Tibial nerve (tissue), 4 donors: ENCODE data around the gene CAVIN4. TPM values are rescaled to one million over a fixed set of nuclear protein-coding genes. Genes with fewer than 3 reads are reported as not detected.

ENCODE experiments used
- DNase-seq, 2 donors: peaks; one replicate each; pipeline ENCODE4 v3.0.0-alpha.2; 2019; ENCODE audit warnings: low spot score in 2 of 2
- H3K27ac ChIP-seq, 4 donors: fragments of 200-600 bp; sonication (generic) in 3 of 4; one replicate each; pipeline ENCODE4 v1.5.1; 2017 to 2019; ENCODE audit warnings: mild to moderate bottlenecking in 1 of 4
- H3K27me3 ChIP-seq, 2 donors: fragments of 200-600 bp; sonication (generic) in 1 of 2; one replicate each; pipeline versions ENCODE4 v1.5.1 to v1.6.0; 2017 to 2019
- H3K36me3 ChIP-seq, 3 donors: fragments of 200-600 bp; sonication (generic); one replicate each; pipeline ENCODE4 v1.5.1; 2018 to 2019
- H3K4me1 ChIP-seq, 4 donors: fragments of 200-600 bp; sonication (generic) in 3 of 4; one replicate each; pipeline ENCODE4 v1.5.1; 2017 to 2019
- H3K4me3 ChIP-seq, 4 donors: fragments of 200-600 bp; sonication (generic) in 3 of 4; one replicate each; pipeline ENCODE4 v1.5.1; 2017 to 2019; ENCODE audit warnings: mild to moderate bottlenecking in 1 of 4, moderate library complexity in 1 of 4
- H3K9me3 ChIP-seq, 4 donors: fragments of 200-600 bp; sonication (generic) in 3 of 4; one replicate each; pipeline ENCODE4 v1.5.1; 2017 to 2019
- EP300 ChIP-seq, 2 donors: sonication (generic); formaldehyde crosslinking; IDR thresholded peaks; one replicate each; pipeline ENCODE4 v1.6.1; 2017; ENCODE audit warnings: antibody characterized with exemption in 2 of 2, mild to moderate bottlenecking in 1 of 2
- POLR2A ChIP-seq, 2 donors: fragments of 450-650 bp; IDR thresholded peaks; one replicate each; pipeline ENCODE4 v1.6.1; 2017; ENCODE audit warnings: antibody characterized with exemption in 2 of 2, mild to moderate bottlenecking in 2 of 2, moderate library complexity in 2 of 2
- WGBS, 2 donors: methylation state at CpG; one replicate each; pipeline ENCODE4 v1.1.5; 2018; 5-methylcytosine and 5-hydroxymethylcytosine counted together
- total RNA-seq, 4 donors: library from RNA; depleted of rRNA; stranded (reverse); fragments of >200 nt; gene quantifications; one replicate each; pipeline ENCODE4 v1.1.0, GENCODE V29; 2016
- TF ChIP-seq, protein P1 (sequence below), 5 experiments: fragments of 200-600 bp in 3 of 5; fragments of 450-650 bp in 2 of 5; sonication (generic) in 3 of 5; IDR thresholded peaks; one replicate each; pipeline ENCODE4 v1.5.1; 2016 to 2019; ENCODE audit warnings: antibody characterized with exemption in 5 of 5, mild to moderate bottlenecking in 3 of 5, moderate library complexity in 2 of 5

The CAVIN4 gene
- total RNA-seq, 4 donors from 2014 or later = 0.39 TPM; not detected in 3

DNA sequence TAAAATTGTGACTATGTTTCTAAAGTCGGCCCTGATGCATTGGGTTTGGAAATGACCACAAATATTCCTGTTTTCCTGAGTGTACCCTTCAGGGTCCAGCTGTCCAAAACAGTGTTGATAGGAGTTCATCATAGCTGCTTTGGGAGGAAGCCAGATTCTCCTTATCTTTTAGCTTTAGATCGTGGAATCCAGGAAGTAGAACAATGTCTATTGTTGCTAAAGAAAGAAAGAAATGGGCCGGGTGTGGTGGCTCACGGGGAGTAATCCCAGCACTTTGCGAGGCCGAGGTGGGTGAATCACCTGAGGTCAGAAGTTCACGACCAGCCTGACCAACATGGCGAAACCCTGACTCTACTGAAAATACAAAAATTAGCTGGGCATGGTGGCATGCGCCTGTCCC lies 9.5 kb downstream of the CAVIN4 start:
- 77 to 81% methylated on average over 9 of the region's 9 CpGs for WGBS, 2 donors

DNA sequence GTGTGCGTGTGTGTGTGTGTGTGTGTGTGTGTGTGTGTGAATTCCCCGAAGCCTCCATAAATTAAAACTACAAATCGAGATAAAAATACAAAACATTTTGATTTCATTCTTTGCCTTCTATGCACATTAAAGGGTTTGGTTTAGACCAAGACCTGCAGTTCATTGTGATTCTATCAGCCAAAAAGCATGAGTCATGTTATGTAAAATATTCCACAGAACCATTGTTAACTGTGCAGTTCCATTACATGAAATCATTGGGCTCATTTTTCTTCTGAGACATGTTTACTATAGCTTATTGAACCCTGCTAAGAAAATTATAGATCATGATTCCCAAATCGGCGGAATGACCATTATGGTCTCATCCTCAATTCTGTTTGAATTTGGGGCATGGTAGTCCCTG lies 11.7 kb downstream of the CAVIN4 start:
- Histone ChIP-seq H3K4me1 (no peaks in the 10 kb centered on the region), H3K4me3 (no peak overlapping the region), H3K36me3 (peaks cover 0 to 11% (median 0%) of the 10 kb centered on the region in 3 donors), H3K27ac (no peak overlapping the region), H3K27me3 (no peaks in the 10 kb centered on the region), H3K9me3 (no peaks in the 10 kb centered on the region)
- TF ChIP-seq, protein P1, sequence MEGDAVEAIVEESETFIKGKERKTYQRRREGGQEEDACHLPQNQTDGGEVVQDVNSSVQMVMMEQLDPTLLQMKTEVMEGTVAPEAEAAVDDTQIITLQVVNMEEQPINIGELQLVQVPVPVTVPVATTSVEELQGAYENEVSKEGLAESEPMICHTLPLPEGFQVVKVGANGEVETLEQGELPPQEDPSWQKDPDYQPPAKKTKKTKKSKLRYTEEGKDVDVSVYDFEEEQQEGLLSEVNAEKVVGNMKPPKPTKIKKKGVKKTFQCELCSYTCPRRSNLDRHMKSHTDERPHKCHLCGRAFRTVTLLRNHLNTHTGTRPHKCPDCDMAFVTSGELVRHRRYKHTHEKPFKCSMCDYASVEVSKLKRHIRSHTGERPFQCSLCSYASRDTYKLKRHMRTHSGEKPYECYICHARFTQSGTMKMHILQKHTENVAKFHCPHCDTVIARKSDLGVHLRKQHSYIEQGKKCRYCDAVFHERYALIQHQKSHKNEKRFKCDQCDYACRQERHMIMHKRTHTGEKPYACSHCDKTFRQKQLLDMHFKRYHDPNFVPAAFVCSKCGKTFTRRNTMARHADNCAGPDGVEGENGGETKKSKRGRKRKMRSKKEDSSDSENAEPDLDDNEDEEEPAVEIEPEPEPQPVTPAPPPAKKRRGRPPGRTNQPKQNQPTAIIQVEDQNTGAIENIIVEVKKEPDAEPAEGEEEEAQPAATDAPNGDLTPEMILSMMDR (IDR thresholded peaks at IDR 0.05) = no peak
- TF ChIP-seq EP300 (IDR thresholded peaks at IDR 0.05) (no peak), POLR2A (IDR thresholded peaks at IDR 0.05) (no peak)
- DNase-seq = no peak
- WGBS, 2 donors = 56 to 62% methylated on average over 5 of the region's 5 CpGs

More for the DNA sequence above, 9.5 kb downstream of the CAVIN4 start:
- Histone ChIP-seq H3K36me3 (peaks cover 0 to 11% (median 0%) of the 10 kb centered on the region in 3 donors), H3K27me3 (no peaks in the 10 kb centered on the region), H3K27ac (no peak overlapping the region), H3K9me3 (no peaks in the 10 kb centered on the region), H3K4me1 (no peaks in the 10 kb centered on the region), H3K4me3 (no peak overlapping the region)
- TF ChIP-seq EP300 (IDR thresholded peaks at IDR 0.05) (no peak), POLR2A (IDR thresholded peaks at IDR 0.05) (no peak)
- TF ChIP-seq, protein P1 (IDR thresholded peaks at IDR 0.05) = no peak
- no peak for DNase-seq

DNA sequence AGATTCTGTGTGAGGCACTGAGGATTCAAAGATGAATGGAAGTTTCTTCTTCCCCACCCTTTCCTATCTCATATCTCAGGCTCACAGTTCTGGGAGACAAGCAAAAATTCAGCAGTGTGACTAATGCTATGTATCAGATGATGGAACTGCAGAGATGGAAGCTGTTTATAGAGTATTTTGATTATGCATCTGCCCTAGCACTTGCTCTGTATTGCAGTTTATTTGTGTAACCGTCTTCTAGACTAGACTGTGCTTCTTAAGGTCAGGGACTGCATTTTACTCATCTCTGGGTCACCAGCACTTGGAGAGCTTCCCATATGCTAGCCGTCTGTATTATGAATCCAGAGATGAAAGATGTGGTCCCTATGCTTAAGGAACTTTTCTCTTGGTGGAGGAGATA lies 12.6 kb downstream of the CAVIN4 start:
- H3K27ac ChIP-seq = no peak overlapping the region
- TF ChIP-seq POLR2A (IDR thresholded peaks at IDR 0.05) (no peak), EP300 (IDR thresholded peaks at IDR 0.05) (no peak)
- TF ChIP-seq, protein P1 (IDR thresholded peaks at IDR 0.05) = no peak
- peaks cover 0 to 2% (median 0%) of the 10 kb centered on the region in 4 donors for H3K4me1 ChIP-seq
- peaks cover 0 to 11% (median 0%) of the 10 kb centered on the region in 3 donors for H3K36me3 ChIP-seq
- no peaks in the 10 kb centered on the region for H3K9me3 ChIP-seq
- H3K4me3 ChIP-seq = no peak overlapping the region
- WGBS, 2 donors = 47 to 50% methylated on average over 2 of the region's 2 CpGs
- no peaks in the 10 kb centered on the region for H3K27me3 ChIP-seq
- DNase-seq = no peak

DNA sequence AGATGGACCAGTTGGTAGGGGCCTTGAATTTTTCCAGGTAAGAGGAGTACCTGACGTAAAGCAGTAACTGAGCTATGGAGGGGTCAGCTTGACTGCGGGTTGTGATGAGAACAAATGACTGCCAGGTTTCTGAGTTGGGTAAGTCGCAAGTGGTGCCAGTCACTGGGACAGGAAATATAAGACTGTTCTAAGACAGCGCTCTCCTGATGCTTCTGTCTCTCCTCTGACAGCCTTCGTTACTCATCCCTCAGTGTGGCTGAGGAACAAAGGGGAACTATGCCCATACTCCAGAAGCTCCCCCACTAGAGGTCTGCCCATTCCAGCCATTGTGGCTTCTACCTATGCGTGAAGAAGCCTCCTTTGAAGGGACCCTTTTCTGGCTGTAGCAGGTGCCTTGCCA lies 13.3 kb downstream of the CAVIN4 start:
- Histone ChIP-seq H3K27me3 (no peaks in the 10 kb centered on the region), H3K9me3 (no peaks in the 10 kb centered on the region), H3K4me3 (no peak overlapping the region), H3K27ac (no peak overlapping the region), H3K4me1 (peaks cover 0 to 8% (median 0%) of the 10 kb centered on the region in 4 donors), H3K36me3 (peaks cover 0 to 5% (median 0%) of the 10 kb centered on the region in 3 donors)
- TF ChIP-seq EP300 (IDR thresholded peaks at IDR 0.05) (no peak), POLR2A (IDR thresholded peaks at IDR 0.05) (no peak)
- TF ChIP-seq, protein P1 (IDR thresholded peaks at IDR 0.05) = no peak
- WGBS, 2 donors = 93 to 96% methylated on average over 6 of the region's 6 CpGs
- DNase-seq = no peak

DNA sequence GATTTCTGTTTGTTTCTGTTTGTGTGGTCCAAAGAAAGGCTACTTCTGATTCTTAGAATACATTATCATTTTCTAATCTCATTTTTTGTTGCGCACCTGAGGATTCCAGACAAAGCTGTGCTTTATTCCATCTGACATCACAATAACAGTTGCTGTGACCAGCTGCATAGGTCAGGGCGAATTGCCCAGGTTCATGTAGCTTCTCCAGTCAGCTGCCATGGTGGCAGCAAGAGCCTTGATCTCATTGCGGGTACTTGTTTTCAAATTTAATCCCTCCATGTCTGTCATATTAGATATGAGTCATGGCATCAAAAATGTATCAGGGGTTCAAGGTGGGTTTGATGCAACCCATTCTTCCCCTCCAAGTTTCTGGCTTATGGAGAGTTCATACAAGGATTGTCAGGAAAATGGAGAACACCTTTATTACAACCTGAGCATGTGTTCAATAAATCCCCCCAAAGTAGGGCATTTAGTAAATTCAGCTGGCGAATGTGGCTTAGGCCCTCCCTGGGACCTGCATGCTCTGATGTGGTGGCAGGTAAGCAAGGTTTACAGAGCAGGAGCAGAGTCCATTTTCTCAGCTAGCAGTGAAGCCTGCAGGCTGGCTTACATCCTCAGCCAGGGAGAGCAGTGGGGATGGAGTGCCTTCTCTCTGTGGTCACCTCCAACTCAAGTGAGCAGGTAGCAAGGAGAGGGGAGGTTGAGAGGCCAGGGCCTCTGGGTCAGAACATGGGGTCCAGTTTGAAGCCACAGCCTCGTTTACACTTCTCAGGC lies 13.9 kb downstream of the CAVIN4 start:
- Histone ChIP-seq H3K36me3 (no peaks in the 10 kb centered on the region), H3K27me3 (no peaks in the 10 kb centered on the region), H3K4me3 (no peak overlapping the region), H3K4me1 (peaks cover 0 to 8% (median 0%) of the 10 kb centered on the region in 4 donors), H3K27ac (no peak overlapping the region), H3K9me3 (no peaks in the 10 kb centered on the region)
- WGBS, 2 donors = 84 to 90% methylated on average over 5 of the region's 5 CpGs
- DNase-seq = no peak
- no peak for TF ChIP-seq POLR2A (IDR thresholded peaks at IDR 0.05)
- TF ChIP-seq EP300 (IDR thresholded peaks at IDR 0.05) = no peak
- TF ChIP-seq, protein P1 (IDR thresholded peaks at IDR 0.05) = no peak
